ENCODE data around the gene ADAMTS12.

Gene ADAMTS12

GRCh38 chr5:33901156-33901555 lies 9.4 kb upstream of the ADAMTS12 start:
- DNase-seq (ENCODE audit: low read depth) = peak; percentile 53

- peak; percentile 69 for DNase-seq (ENCODE audit: low read depth)
Observed at GRCh38 chr5:33894566-33894965, 2.8 kb upstream of the ADAMTS12 start.

GRCh38 chr5:33892620-33893137 lies 889 bp upstream of the ADAMTS12 start:
- DNase-seq (ENCODE audit: low read depth) = peak; percentile 96

GRCh38 chr5:33891446-33891787 lies 373 bp downstream of the ADAMTS12 start:
- no peak for DNase-seq (ENCODE audit: low read depth)

- peak; percentile 38 for DNase-seq (ENCODE audit: low read depth)
Observed at GRCh38 chr5:33890131-33891032, 1.4 kb downstream of the ADAMTS12 start.

- DNase-seq (ENCODE audit: low read depth) = peak; percentile 69
Observed at GRCh38 chr5:33888587-33888986, 3.2 kb downstream of the ADAMTS12 start.

- DNase-seq (ENCODE audit: low read depth) = no peak
Observed at GRCh38 chr5:33887268-33887667, 4.5 kb downstream of the ADAMTS12 start.

- no peak for DNase-seq (ENCODE audit: low read depth)
Observed at GRCh38 chr5:33886283-33886682, 5.5 kb downstream of the ADAMTS12 start.

GRCh38 chr5:33885679-33886078 lies 6.1 kb downstream of the ADAMTS12 start:
- no peak for DNase-seq (ENCODE audit: low read depth)

- no peak for DNase-seq (ENCODE audit: low read depth)
Observed at GRCh38 chr5:33883482-33883881, 8.3 kb downstream of the ADAMTS12 start.

GRCh38 chr5:33880319-33880718 lies 11.5 kb downstream of the ADAMTS12 start:
- DNase-seq (ENCODE audit: low read depth) = no peak

GRCh38 chr5:33877449-33877848 lies 14.3 kb downstream of the ADAMTS12 start:
- no peak for DNase-seq (ENCODE audit: low read depth)

- no peak for DNase-seq (ENCODE audit: low read depth)
Observed at GRCh38 chr5:33867241-33867640, 24.5 kb downstream of the ADAMTS12 start.

GRCh38 chr5:33859177-33859576 lies 32.6 kb downstream of the ADAMTS12 start:
- peak; percentile 68 for DNase-seq (ENCODE audit: low read depth)

GRCh38 chr5:33857037-33857436 lies 34.8 kb downstream of the ADAMTS12 start:
- no peak for DNase-seq (ENCODE audit: low read depth)

GRCh38 chr5:33855396-33855795 lies 36.4 kb downstream of the ADAMTS12 start:
- no peak for DNase-seq (ENCODE audit: low read depth)

GRCh38 chr5:33854733-33855151 lies 37.0 kb downstream of the ADAMTS12 start:
- DNase-seq (ENCODE audit: low read depth) = peak; percentile 88

GRCh38 chr5:33852837-33853236 lies 39.0 kb downstream of the ADAMTS12 start:
- no peak for DNase-seq (ENCODE audit: low read depth)

GRCh38 chr5:33852319-33852718 lies 39.5 kb downstream of the ADAMTS12 start:
- no peak for DNase-seq (ENCODE audit: low read depth)

- DNase-seq (ENCODE audit: low read depth) = peak; percentile 75
Observed at GRCh38 chr5:33850100-33850594, 41.6 kb downstream of the ADAMTS12 start.

- no peak for DNase-seq (ENCODE audit: low read depth)
Observed at GRCh38 chr5:33848554-33848953, 43.2 kb downstream of the ADAMTS12 start.

GRCh38 chr5:33846851-33847250 lies 44.9 kb downstream of the ADAMTS12 start:
- DNase-seq (ENCODE audit: low read depth) = no peak

GRCh38 chr5:33843579-33843978 lies 48.2 kb downstream of the ADAMTS12 start:
- peak; percentile 89 for DNase-seq (ENCODE audit: low read depth)

- DNase-seq (ENCODE audit: low read depth) = no peak
Observed at GRCh38 chr5:33842456-33842855, 49.3 kb downstream of the ADAMTS12 start.
